A673 (cell line): ENCODE data around the gene UBE2J2. TPM values are rescaled to one million over a fixed set of nuclear protein-coding genes. Genes with fewer than 3 reads are reported as not detected.

Experiments
- BruUV-seq: library from RNA; stranded (reverse); fragments of 400-500 nt; replicated peaks from 2 replicates; lab custom pipeline; 2021; lab: Mats Ljungman, UMichigan
- CTCF ChIA-PET: fragments of 300-600 bp; sonication (Branson Sonifier 250); formaldehyde crosslinking; loops from one replicate; lab custom pipeline; 2022; ENCODE audit warnings: antibody characterized with exemption; lab: Charles Lee
- POLR2A ChIA-PET: fragments of 300-600 bp; sonication (Branson Sonifier 250); formaldehyde crosslinking; loops from one replicate; lab custom pipeline; 2022; ENCODE audit warnings: antibody characterized with exemption; ENCODE audit not compliant: low non-redundant PET; lab: Charles Lee
- DNase-seq: peaks from one replicate; pipeline ENCODE4 v3.0.0-alpha.2; 2015; ENCODE audit warnings: low spot score
- H3K27ac ChIP-seq: fragments of 200-600 bp; sonication (generic); 2 replicates; pipeline ENCODE4 v1.5.1; 2016; ENCODE audit warnings: mixed run types, low read depth, mild to moderate bottlenecking, mixed read lengths, antibody characterized with exemption, low read length; ENCODE audit not compliant: poor library complexity, severe bottlenecking
- H3K27me3 ChIP-seq: fragments of 200-600 bp; sonication (generic); replicated peaks from 2 replicates; pipeline ENCODE4 v1.6.1; 2017; ENCODE audit warnings: mixed run types, low read depth, mild to moderate bottlenecking, mixed read lengths, antibody characterized with exemption, low read length; ENCODE audit not compliant: insufficient read depth, poor library complexity
- H3K36me3 ChIP-seq: fragments of 200-600 bp; sonication (generic); 2 replicates; pipeline ENCODE4 v1.6.1; 2016; ENCODE audit warnings: mixed run types, mild to moderate bottlenecking, mixed read lengths, antibody characterized with exemption, low read length; ENCODE audit not compliant: insufficient read depth, poor library complexity, severe bottlenecking
- H3K4me1 ChIP-seq: fragments of 200-600 bp; sonication (generic); 2 replicates; pipeline ENCODE4 v1.6.1; 2017; ENCODE audit warnings: mixed run types, mild to moderate bottlenecking, mixed read lengths, antibody characterized with exemption, low read length; ENCODE audit not compliant: insufficient read depth, poor library complexity, severe bottlenecking
- H3K4me3 ChIP-seq: fragments of 200-600 bp; sonication (generic); 2 replicates; pipeline ENCODE4 v1.5.1; 2016; ENCODE audit warnings: low read depth, mixed run types, mild to moderate bottlenecking, mixed read lengths, low read length; ENCODE audit not compliant: poor library complexity, severe bottlenecking
- H3K9me3 ChIP-seq: fragments of 200-600 bp; sonication (generic); 2 replicates; pipeline ENCODE4 v1.6.1; 2016; ENCODE audit warnings: mixed run types, low read depth, mild to moderate bottlenecking, mixed read lengths, antibody characterized with exemption, low read length; ENCODE audit not compliant: poor library complexity, severe bottlenecking
- EZH2 ChIP-seq: fragments of 200-600 bp; sonication (generic); IDR thresholded peaks from 2 replicates; pipeline ENCODE4 v1.6.1; 2017; ENCODE audit warnings: borderline replicate concordance, low read depth, mild to moderate bottlenecking, mixed read lengths, antibody characterized with exemption, low read length; ENCODE audit not compliant: poor library complexity, severe bottlenecking
- intact Hi-C: fragments of 100-400 bp; cut with micrococcal nuclease; formaldehyde crosslinking; loops from one replicate; pipeline ENCODE4 v1.10.0; 2022; ENCODE audit not compliant: unreplicated experiment
- total RNA-seq: library from RNA; stranded (reverse); gene quantifications from 2 replicates; pipeline ENCODE4 v1.2.3, GENCODE V29; 2021
- TF ChIP-seq, protein P1 (sequence below): fragments of 300-800, 200-600 bp; sonication (generic); conservative IDR thresholded peaks from 2 replicates; pipeline ENCODE4 v1.5.1; 2017; ENCODE audit warnings: low read depth, mild to moderate bottlenecking, antibody characterized with exemption, low read length, moderate library complexity, mixed read lengths

The UBE2J2 gene
- total RNA-seq, 1 experiment from 2014 or later: 92.8 TPM

- ChIA-PET POLR2A (no interaction called here), CTCF (no interaction called here)
- no peaks in the 10 kb centered on the region for H3K9me3 ChIP-seq
- no peak for DNase-seq
- H3K4me3 ChIP-seq: no peak overlapping the region
- H3K27ac ChIP-seq: no peak overlapping the region
- BruUV-seq: no TSS peak
- intact Hi-C loops: no loop called here
- no peaks in the 10 kb centered on the region for H3K4me1 ChIP-seq
- TF ChIP-seq, protein P1, sequence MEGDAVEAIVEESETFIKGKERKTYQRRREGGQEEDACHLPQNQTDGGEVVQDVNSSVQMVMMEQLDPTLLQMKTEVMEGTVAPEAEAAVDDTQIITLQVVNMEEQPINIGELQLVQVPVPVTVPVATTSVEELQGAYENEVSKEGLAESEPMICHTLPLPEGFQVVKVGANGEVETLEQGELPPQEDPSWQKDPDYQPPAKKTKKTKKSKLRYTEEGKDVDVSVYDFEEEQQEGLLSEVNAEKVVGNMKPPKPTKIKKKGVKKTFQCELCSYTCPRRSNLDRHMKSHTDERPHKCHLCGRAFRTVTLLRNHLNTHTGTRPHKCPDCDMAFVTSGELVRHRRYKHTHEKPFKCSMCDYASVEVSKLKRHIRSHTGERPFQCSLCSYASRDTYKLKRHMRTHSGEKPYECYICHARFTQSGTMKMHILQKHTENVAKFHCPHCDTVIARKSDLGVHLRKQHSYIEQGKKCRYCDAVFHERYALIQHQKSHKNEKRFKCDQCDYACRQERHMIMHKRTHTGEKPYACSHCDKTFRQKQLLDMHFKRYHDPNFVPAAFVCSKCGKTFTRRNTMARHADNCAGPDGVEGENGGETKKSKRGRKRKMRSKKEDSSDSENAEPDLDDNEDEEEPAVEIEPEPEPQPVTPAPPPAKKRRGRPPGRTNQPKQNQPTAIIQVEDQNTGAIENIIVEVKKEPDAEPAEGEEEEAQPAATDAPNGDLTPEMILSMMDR: no peak
- TF ChIP-seq EZH2: no peak
- no peaks in the 10 kb centered on the region for H3K36me3 ChIP-seq
- H3K27me3 ChIP-seq: no peaks in the 10 kb centered on the region
These were observed 30.4 kb downstream of the UBE2J2 start for GRCh38 chr1:1243266-1243660.

GRCh38 chr1:1242461-1243265, 31.0 kb downstream of the UBE2J2 start:
- no peak for TF ChIP-seq EZH2
- TF ChIP-seq, protein P1: no peak
- Histone ChIP-seq H3K4me1 (no peaks in the 10 kb centered on the region), H3K9me3 (no peaks in the 10 kb centered on the region), H3K27me3 (no peaks in the 10 kb centered on the region), H3K36me3 (no peaks in the 10 kb centered on the region), H3K4me3 (no peak overlapping the region), H3K27ac (no peak overlapping the region)
- DNase-seq: no peak
- no TSS peak for BruUV-seq
- intact Hi-C loops: no loop called here
- ChIA-PET CTCF (interaction anchor here (0.5 kb wide), 1 partner anchor 266 kb away, joined by 4 read pairs; no protein-coding TSS in a partner anchor), POLR2A (no interaction called here)

- no peak for DNase-seq
- Histone ChIP-seq H3K9me3 (no peaks in the 10 kb centered on the region), H3K27me3 (no peaks in the 10 kb centered on the region), H3K4me3 (no peak overlapping the region), H3K36me3 (no peaks in the 10 kb centered on the region), H3K4me1 (no peaks in the 10 kb centered on the region), H3K27ac (no peak overlapping the region)
- POLR2A ChIA-PET: no interaction called here
- intact Hi-C loops: no loop called here
- CTCF ChIA-PET: interaction anchor here (0.5 kb wide), 1 partner anchor 265 kb away, joined by 4 read pairs; no protein-coding TSS in a partner anchor
- BruUV-seq: no TSS peak
- no peak for TF ChIP-seq EZH2
These were observed 31.9 kb downstream of the UBE2J2 start for GRCh38 chr1:1241588-1242219.
